Stimulated activated CD4-positive, alpha-beta T cell treated with anti-CD3 and anti-CD28 coated beads, Interleukin-4, amount 100 ng/mL, for 4 hours (primary cell): ENCODE results near the gene REXO4.
A peak's percentile ranks its signal among the peaks of the same experiment; 100 is the strongest.
"Not testable (repeated sequence)": the region's sequence is repeated elsewhere in the genome, so short reads cannot be mapped to it uniquely, and the experiment has no call there.

Experiments used
- DNase-seq, 2 experiments: peaks; one replicate each; pipeline ENCODE4 v3.0.0-alpha.2; 2020

REXO4 gene

DNA sequence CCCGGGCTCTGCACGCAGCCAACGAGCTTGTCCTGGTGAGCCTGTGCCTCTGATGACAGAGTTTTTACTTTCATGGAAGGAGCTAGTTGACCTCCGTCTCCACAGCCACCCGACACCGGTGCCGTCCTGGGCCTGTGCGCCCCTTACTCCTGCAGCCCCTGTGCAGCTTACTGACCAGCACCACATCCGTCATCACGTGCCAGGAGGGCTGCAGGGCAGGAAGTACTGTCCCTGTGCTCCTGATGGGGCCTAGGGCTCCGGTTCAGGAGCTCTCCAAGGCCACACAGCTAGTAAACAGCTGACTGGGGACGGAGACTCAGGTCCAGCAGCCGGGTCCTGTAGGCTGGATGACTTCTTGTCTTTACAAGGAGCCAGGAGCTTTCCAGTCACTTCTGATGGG, 31.5 kb downstream of the REXO4 start:
- DNase-seq: no peak

DNA sequence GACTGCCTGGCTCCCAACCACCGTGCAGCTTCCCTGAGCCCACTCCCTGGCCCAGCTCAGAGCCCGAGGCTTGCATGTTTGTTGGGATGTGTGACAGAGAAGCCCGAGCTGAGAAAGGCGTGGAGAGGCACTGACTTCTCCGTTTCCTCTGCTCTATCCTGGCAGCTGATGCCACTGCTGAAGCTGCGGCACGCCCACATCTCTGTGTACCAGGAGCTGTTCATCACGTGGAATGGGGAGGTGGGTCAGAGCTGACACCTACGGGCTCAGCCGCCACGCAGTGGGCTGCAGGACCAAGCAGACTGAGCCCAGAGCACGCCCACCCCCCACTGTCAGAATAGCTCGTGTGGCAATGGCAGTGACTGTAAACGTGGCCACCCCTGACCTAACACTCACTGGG, 32.4 kb downstream of the REXO4 start:
- DNase-seq: no peak

DNA sequence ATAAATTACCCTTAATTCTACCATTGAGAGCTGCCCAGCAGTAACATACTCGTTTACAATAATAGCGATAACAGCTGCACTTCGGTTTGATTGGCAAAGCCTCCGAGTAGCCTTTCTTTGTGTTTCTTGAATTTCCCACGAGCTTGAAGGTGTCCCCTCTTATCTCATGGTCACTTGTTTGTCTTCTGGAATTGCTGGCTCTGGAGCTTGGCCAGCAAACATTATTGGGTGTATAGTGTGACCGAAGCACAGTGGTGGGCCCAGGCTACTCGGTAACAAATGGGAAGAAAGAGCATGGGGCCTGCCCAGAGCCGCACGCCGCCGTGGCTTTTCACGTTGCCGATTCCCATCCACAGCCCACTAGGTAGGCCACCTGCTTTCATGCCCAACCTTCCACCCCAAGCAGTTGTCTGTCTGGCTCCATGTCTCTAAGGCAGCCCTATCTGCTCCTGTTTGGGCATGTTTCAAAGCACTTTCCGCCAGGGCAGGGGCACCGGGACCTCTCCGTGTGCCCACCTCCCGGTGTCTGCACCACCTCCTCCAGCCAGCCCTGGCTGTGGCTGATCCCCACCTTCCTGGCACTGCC, 33.0 kb downstream of the REXO4 start:
- no peak for DNase-seq

DNA sequence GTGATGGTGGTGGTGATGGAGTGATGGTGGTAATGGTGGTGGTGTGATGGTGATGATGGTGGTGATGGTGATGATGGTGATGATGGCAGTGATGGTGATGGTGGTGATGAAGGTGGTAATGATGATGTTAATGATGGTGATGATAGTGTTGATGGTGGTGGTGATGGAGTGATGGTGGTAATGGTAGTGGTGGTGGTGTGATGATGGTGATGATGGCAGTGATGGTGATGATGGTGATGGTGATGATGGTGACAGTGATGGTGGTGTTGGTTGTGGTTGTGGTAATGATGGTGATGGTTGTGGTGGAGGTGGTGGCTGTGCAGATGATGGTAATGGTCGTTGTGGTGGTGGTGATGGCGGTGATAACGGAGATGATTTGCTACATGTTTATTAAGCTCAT, 34.4 kb downstream of the REXO4 start:
- no peak for DNase-seq

DNA sequence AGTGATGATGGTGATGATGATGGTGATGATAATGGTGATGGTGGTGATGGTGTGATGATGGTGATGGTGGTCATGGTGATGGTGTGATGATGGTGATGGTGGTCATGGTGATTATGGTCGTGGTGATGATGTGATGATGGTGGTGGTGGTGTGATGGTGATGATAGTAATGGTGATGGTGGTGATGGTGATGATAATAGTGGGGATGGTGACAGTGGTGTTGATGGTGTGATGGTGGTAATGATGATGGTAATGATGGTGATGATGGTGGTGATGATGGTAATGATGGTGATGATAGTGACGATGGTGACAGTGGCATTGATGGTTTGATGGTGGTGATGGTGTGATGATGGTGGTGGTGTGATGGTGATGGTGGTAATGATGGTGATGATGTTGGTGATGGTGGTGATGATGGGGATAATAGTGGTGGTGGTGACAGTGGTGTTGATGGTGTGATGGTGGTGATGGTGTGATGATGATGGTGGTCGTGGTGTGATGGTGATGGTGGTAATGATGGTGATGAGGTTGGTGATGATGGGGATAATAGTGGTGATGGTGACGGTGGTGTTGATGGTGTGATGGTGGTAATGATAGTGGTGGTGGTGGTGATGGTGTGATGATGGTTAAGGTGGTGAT, 35.2 kb downstream of the REXO4 start:
- DNase-seq: no peak

DNA sequence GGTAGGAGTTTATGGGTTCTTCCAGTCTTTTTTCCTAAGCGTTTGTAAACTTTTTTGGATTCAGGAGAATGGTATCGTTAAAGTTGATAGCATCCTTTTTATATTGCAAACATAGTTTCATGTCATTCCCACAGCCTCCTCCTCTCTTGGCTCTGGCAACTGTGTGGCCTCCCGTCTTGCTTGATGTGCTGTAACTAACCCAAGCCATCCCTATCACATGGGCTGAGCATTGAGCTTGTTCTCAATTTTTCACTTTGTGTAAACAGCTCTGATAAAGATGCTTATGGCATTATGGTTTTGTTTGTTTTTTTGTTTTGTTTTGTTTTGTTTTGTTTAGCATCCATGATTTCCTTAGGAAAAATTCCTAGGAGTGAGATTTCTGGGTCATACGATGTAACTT, 37.1 kb downstream of the REXO4 start:
- DNase-seq: no peak

DNA sequence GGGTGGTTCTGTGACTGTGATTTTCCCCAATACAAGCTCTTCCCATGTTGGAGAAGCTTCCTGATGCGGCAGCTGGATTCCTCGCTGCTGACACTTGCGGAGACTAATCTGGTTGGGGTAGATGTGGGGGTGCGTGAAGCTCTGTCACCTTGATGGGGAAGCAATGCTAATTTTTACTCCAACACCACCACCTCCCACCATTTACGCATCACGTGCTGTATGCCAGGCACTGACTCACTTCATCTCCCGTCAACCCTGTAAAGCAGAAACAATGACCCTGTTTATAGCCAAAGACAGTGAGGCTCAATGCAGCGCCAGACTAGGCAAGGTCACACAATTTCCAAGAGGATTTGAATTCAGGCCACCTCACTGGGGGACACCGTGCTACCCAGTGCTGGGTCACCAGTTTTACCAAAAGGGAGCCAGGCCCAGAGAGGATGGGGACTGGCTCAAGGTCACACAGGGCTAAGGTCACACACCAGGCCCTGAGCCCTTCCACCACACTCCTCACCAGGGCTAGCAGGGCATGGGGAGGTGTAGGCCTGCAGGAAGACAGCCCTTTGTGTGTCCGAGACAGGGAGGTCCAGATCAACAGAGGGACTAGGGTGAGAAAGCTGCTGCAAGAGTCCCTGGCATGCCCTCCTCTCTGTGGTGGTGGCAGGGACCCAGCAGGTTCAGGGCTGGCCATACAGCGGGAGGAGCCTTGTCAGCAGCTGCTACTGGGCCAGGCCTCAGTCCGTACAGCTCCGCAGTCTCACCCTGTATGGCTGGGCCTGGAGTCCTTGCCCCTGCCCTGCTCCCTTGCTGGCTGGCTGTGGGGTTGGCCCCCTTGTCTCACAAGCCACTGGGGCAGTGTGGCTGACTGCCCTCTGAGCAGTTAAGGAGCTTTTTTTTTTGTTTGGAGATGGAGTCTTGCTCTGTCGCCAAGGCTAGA, 38.4 kb downstream of the REXO4 start:
- DNase-seq: no peak

DNA sequence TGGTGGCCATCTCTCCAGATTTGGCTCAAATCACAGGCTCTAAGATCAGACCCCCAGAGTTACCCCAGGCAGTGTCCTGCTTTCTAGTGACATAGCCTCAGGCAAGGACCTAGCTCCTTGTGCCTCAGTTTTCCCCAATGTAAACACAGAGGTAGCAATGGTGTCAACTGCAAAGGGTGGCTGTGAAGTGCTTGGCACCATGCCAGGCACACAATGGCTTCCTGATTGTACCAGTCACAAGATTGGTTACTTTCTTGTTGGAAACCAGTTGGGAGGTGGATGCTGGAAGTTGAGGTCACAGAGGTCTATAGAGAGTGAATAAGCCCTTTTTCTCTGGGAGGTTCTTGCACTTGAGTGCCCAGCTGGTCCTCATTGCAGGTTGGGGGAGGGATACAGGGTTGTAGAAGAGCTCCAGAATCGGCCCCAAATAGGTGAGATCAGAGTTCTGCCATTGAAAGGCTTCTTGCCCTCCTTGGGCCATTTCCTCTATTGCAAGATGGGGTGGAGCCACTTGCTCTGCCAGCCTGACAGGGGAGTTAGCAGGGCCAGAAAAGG, 39.3 kb downstream of the REXO4 start:
- no peak for DNase-seq

DNA sequence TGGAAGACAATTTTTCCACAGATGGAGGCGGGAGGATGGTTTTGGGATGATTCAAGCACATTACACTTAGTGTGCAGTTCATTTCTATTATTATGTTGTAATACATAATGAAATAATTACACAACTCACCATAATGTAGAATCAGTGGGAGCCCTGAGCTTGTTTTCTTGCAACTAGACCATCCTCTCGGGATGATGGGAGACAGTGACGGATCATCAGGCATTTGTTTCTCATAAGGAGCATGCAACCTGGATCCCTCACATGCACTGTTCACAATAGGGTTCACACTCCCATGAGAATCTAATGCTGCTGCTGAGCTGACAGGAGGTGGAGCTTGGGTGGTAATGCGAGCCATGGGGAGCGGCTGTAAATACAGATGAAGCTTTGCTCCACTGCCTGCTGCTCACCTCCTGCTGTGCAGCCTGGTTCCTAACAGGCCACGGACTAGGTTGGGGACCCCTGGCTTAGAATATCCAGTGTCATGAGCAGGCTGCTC, 40.0 kb downstream of the REXO4 start:
- DNase-seq: no peak

DNA sequence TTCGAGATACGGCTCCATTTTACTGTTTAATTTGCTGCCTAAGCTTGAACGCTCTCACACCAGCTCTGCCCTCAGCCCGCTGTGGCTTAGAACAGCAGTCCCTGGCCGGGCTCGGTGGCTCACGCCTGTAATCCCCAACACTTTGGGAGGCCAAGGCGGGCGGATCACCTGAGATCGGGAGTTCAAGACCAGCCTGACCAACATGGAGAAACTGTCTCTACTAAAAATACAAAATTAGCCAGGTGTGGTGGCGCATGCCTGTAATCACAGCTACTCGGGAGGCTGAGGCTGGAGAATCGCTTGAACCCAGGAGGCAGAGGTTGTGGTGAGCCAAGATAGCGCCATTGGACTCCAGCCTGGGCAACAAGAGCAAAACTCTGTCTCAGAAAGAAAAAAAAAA, 40.5 kb downstream of the REXO4 start:
- not testable (repeated sequence) for DNase-seq

DNA sequence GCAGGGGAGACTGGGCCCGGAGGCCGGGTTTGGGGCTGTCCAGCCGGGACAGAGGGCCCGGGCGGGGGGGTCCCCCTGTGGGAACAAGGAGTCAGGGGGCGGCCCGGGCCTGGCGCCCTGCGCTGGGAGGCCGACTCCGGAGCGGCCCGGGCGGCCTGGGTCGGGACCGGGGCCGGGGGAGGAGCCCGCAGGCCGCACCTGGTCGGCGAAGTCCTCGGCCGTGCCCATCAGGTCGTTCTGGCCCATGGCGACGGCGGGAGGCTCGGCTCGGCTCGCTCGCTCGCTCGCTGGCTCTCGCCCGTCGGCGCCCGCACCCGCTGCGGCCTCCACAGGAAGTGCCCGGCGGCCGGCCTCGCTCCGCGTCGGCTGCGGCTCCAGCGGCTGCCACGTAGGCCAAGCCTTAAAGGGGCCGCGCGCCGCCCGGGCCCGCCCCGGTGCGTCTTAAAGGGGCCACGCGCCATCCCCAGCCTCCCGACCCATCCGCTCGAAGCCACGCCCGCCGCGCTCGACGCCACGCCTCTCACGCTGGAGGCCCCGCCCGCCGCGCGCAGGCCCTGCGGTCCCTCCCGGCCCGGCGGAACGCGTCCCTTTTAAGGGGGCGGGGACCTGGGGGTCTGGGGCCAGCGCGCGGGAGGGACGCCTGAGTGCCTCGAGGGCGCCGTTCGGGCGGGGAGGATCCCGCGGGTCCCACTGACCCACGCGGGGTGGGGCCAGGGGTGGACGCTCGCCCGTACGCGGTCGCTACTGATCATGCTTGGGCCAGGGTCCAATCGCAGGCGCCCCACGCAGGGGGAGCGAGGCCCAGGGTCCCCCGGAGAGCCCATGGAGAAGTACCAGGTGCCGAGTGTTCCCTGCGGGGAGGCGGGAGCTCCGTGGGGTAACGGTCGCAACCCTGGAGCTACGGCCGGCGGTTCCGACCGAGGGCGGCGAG, 41.8 kb downstream of the REXO4 start, which contains the start of the genes STKLD1 and SURF4:
STKLD1 (plus strand) TSS at position 643 of the 931 bp plus-strand sequence; CDS start at position 751, 108 bp downstream.
SURF4 (minus strand) TSS at position 337 of the 931 bp plus-strand sequence; CDS start at position 246, 91 bp downstream.
- peak; percentile 91 to 96 for DNase-seq

DNA sequence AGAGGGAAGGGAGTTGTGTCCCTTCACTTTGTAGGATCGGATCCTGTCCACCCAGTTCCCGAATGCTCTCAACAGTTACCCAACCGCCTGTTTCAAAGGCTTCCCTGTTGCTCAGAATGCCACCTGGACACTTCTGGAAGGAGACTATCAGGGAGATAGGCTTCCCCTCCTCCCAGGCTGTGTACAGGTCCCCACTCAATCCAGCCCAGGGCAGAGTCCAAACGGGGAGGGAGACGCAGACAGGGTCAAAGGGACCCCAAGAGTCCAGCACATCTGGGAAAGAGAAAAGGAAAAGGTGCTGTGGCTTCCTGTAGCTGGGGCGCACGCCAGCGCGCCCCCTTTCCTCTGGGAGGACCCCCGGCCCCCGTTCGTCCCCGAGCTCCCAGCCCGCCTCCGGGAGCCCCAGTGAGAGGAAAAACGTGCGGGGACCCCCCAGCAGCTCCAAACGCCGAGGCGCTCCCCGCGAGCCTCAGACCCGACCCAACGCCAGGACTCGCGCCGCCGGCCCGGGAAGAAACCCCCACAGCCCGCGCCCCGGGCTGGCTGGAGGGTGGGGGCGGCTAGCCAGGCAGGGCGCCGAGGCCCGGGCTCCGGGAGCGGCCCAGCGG, 42.6 kb downstream of the REXO4 start:
- DNase-seq: no peak

DNA sequence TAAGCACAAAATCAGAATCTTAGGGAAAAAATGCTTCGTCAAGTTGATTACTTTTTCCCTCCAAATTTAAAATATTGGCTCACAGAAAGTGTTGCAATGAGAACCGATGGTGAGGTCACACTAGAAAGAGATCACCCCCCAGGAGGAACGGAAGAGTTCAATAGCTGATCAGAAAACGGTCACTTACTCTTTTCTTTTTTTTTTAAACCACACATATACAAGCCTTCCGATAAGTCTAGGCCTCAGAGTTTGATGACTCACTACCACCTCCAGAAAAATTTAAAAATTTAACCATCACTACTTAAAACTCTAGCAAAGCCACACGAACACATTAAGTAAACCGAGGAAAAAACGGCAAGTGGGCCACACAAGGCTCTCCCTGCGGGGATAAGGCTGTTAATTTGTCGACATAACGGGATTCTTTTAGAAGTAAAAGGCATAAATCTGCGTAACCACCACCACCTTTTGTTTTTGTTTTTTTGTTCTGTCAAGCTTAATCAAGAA, 43.1 kb downstream of the REXO4 start:
- no peak for DNase-seq

DNA sequence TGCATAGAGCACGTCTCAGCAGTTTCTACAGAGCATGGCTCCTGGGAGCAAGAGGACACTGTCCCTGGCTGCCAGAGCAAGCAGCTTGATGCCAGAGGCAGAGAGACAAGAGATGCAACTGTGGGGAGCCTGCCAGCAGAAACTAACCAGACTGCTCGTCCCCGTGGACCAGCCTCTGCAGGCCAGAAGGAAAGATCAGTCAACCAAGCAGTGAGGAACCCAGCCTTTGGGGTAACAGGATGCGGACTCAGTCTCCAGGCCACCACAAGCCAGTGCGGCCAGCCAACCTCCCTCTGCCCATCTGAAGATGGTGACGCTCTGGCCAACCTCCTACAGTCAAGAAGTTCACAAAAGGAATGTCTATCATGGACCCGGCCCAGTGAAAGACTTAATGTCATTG, 45.7 kb downstream of the REXO4 start:
- DNase-seq: no peak

DNA sequence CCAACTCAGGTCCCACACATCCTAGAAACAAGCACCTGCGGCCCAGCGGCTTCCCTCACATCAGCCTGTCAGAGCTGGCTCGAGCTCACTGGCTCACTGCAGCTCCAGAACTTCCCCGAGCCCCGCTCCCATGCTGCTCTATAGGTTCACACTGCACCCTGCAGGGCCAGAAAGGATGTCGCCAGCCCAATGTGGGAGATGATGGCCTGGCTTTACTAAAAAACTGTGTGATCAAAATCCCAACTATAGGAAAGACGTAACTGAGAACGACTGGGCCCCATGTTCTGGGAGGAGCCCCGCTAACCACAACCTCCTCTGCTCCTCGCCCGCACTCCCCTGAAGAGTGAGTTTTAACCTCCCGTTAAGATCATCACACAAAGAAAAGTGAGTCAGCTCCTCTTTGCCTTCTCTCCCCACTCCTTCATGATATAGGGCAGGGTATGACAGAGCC, 46.5 kb downstream of the REXO4 start:
- DNase-seq: peak; percentile 61 to 74

DNA sequence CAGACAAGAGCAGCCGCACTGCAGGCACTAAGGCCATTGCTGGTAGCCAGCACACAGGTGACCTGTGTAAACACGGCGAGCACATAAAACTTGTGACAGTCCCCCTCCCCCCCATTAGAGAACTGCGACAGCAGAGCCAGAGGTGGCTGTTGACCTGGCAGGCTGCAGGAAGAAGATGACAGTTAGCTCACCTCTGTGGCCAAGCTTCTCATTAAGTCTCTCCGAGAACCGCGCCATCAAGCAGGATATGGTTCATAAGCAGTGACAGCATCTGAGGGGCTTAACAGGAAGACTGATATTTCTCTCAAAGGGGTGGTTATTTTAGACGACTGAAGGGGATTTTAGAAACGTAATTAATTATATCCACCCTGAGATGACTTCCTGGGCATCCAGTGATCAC, 47.1 kb downstream of the REXO4 start:
- DNase-seq: peak in 1 of 2 experiments; percentile 30

DNA sequence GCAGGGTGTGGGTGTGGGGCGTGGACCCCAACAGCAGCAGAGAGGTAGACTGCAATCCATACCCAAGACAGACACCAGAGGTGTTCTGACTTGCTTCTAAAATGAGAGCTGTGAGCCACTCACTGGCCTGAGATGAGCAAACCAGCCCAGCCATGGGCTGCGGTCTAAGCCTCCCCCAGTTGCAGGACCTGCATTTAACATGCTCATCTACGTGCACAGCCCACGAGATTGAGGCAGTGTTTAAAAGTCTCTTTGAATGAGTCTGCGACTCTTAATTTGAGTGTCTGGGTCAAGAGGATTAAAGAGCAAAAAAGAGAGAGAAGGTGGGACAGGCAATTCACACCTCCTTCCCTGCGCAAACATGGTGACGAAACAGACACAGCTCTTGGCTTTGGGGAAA, 47.9 kb downstream of the REXO4 start:
- no peak for DNase-seq

DNA sequence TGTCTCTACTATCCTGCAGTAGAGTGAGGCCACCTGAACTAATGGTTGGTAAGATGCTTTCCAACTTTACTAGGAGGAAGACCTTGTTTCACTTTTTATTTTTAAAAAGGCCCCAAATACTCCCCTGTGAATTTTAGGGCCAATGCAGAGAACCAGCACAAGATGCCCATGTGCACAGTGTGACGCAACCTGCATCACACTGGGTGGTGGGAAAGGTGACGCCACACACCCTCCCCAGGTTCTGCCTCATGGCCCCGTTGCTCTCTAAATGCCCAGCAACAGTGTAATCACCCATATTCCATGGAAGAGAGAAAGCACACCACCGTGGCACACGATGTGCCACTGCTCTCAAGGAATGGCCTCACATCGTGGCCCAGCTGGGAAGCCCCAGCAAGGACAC, 48.4 kb downstream of the REXO4 start:
- DNase-seq: no peak

DNA sequence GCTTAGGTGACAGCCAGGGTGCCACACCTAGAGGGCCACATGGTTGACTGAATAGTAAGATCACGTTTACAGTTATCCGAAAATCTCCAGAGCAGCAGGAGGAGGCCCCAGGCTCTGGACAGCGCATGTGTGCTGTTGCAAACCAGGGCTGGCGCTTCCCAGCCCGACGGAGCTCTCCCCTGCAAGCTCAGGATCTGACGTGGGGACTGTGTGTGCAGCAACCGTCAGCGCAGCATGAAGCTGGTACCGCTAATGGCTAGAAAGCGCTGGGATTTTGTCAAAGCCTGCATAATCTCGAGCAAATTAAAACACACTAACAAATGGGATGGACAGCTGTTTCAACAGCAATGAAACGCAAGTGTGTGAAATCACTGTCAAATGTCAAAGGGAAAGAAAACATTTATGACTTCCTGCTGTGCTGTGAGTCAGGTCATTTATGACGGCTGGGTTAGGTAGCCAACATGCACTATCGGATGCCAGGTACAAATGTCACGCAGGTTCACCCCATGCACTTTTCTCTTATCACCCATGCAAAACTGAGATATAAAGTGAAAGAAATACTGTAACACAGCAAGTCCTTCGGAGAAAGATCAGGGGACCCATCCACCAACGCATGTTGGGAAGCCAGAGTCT, 49.4 kb downstream of the REXO4 start:
- no peak for DNase-seq

DNA sequence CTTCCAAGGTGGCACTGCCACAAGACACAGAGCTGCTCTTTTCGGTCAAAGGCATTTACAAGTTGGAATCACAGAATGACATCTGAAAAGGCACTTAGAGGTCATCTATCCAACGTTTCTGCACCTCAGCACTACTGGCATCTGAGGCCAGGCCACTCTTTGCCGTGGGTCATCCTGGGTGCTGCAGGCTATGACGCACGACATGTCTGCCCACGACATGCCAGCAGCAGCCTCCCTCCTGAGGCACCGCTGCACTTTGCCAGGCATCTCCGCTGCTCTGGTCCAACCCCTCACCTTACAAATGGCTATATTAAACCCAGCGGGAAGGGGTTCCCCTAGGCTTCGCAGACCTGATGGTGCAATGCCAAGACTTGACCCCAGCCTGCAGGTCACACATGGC, 50.0 kb downstream of the REXO4 start:
- DNase-seq: no peak

DNA sequence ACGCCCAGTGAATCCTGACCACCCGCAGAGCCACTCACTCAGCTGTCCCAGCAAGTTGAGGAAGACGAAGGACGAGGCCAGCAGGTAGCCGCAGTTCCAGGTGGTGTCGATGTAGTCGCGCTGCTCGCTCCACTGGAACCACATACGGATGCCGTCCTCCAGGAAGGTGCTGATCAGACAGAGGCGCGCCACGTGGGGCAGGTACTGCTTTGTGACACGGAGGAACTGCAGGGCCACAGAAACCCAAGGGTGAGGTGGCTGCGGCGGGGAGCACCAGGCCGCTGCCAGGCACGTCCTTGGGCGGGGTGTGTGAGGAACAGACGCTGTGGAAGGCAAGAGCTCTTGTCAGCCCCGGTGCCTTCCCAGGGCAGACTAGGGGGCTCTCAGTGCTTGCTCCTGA, 50.6 kb downstream of the REXO4 start:
- DNase-seq: no peak
